ENCODE data around the gene PFDN4. TPM values are rescaled to one million over a fixed set of nuclear protein-coding genes. Genes with fewer than 3 reads are reported as not detected.

PFDN4 gene
- total and polyA plus RNA-seq, 7 experiments from 2014 or later, result 14.6 to 46.5 (median 19.7) TPM

- Histone ChIP-seq H3K27ac (ENCODE audit: low read depth, low read length) (no peak overlapping the region), H3K36me3 (ENCODE audit: control insufficient read depth in 2 of 3, insufficient read depth in 3 of 3, low read length in 3 of 3) (no peaks in the 10 kb centered on the region), H3K27me3 (ENCODE audit: control insufficient read depth in 2 of 2, insufficient read depth in 2 of 2, low read length in 2 of 2) (peaks cover 0 to 3% of the 10 kb centered on the region in 2 donors), H3K9me3 (ENCODE audit: control insufficient read depth in 2 of 3, low read length in 3 of 3) (no peaks in the 10 kb centered on the region), H3K4me1 (ENCODE audit: control insufficient read depth in 2 of 2, insufficient read depth in 2 of 2, low read length in 2 of 2) (no peaks in the 10 kb centered on the region), H3K4me3 (ENCODE audit: low read length) (no peak overlapping the region)
- no peak for ATAC-seq
- peak overlapping the region in 1 of 9 donors; percentile 27 for H3K27ac Mint-ChIP-seq
- ChIA-PET CTCF (no interaction called here), POLR2A (no interaction called here)
- no peak for DNase-seq
- peaks cover 51 to 85% (median 64%) of the 10 kb centered on the region in 5 donors for H3K27me3 Mint-ChIP-seq
- intact Hi-C loops (cut with micrococcal nuclease), result no loop called here
- peaks cover 0 to 12% (median 10%) of the 10 kb centered on the region in 7 donors for H3K4me1 Mint-ChIP-seq
- no peaks in the 10 kb centered on the region for H3K36me3 Mint-ChIP-seq
- peaks cover 0 to 6% (median 0%) of the 10 kb centered on the region in 11 donors for H3K9me3 Mint-ChIP-seq
- no peak overlapping the region for H3K4me3 Mint-ChIP-seq
Observed at GRCh38 chr20:54167909-54168872, 39.7 kb upstream of the PFDN4 start.

- H3K27me3 ChIP-seq (ENCODE audit: control insufficient read depth in 2 of 2, insufficient read depth in 2 of 2, low read length in 2 of 2), result peaks cover 0 to 3% of the 10 kb centered on the region in 2 donors
- Mint-ChIP-seq H3K27me3 (peaks cover 57 to 87% (median 69%) of the 10 kb centered on the region in 5 donors), H3K4me1 (peaks cover 5 to 18% (median 16%) of the 10 kb centered on the region in 7 donors), H3K36me3 (peaks cover 0 to 3% (median 0%) of the 10 kb centered on the region in 5 donors), H3K27ac (no peak overlapping the region), H3K9me3 (peaks cover 0 to 6% (median 0%) of the 10 kb centered on the region in 11 donors), H3K4me3 (no peak overlapping the region)
- no peaks in the 10 kb centered on the region for H3K4me1 ChIP-seq (ENCODE audit: control insufficient read depth in 2 of 2, insufficient read depth in 2 of 2, low read length in 2 of 2)
- CTCF ChIA-PET, result interaction anchor here (0.6 to 1.0 kb wide), 2 partner anchors 9 to 1645 kb away, joined by 3 to 4 read pairs; no protein-coding TSS in a partner anchor
- no peaks in the 10 kb centered on the region for H3K36me3 ChIP-seq (ENCODE audit: control insufficient read depth in 2 of 3, insufficient read depth in 3 of 3, low read length in 3 of 3)
- H3K9me3 ChIP-seq (ENCODE audit: control insufficient read depth in 2 of 3, low read length in 3 of 3), result no peaks in the 10 kb centered on the region
- no peak overlapping the region for H3K4me3 ChIP-seq (ENCODE audit: low read length)
- intact Hi-C loops (cut with micrococcal nuclease), result no loop called here
- ATAC-seq (no peak), DNase-seq (no peak)
- POLR2A ChIA-PET, result no interaction called here
- H3K27ac ChIP-seq (ENCODE audit: low read depth, low read length), result no peak overlapping the region
Observed at GRCh38 chr20:54168961-54169862, 38.7 kb upstream of the PFDN4 start.

- DNase-seq (no peak), ATAC-seq (no peak)
- no peak overlapping the region for H3K4me3 Mint-ChIP-seq
- Histone ChIP-seq H3K4me1 (ENCODE audit: control insufficient read depth in 2 of 2, insufficient read depth in 2 of 2, low read length in 2 of 2) (peaks cover 0 to 5% of the 10 kb centered on the region in 2 donors), H3K27me3 (ENCODE audit: control insufficient read depth in 2 of 2, insufficient read depth in 2 of 2, low read length in 2 of 2) (peaks cover 0 to 6% of the 10 kb centered on the region in 2 donors), H3K27ac (ENCODE audit: low read depth, low read length) (no peak overlapping the region), H3K4me3 (ENCODE audit: low read length) (no peak overlapping the region), H3K9me3 (ENCODE audit: control insufficient read depth in 2 of 3, low read length in 3 of 3) (no peaks in the 10 kb centered on the region), H3K36me3 (ENCODE audit: control insufficient read depth in 2 of 3, insufficient read depth in 3 of 3, low read length in 3 of 3) (no peaks in the 10 kb centered on the region)
- ChIA-PET POLR2A (no interaction called here), CTCF (interaction anchor here (0.6 to 1.0 kb wide), 2 partner anchors 10 to 1646 kb away, joined by 3 to 4 read pairs; no protein-coding TSS in a partner anchor)
- peaks cover 11 to 27% (median 24%) of the 10 kb centered on the region in 7 donors for H3K4me1 Mint-ChIP-seq
- intact Hi-C loops (cut with micrococcal nuclease), result no loop called here
- H3K27me3 Mint-ChIP-seq, result peaks cover 64 to 87% (median 75%) of the 10 kb centered on the region in 5 donors
- H3K27ac Mint-ChIP-seq, result no peak overlapping the region
- peaks cover 0 to 6% (median 0%) of the 10 kb centered on the region in 11 donors for H3K9me3 Mint-ChIP-seq
- H3K36me3 Mint-ChIP-seq, result peaks cover 0 to 3% (median 0%) of the 10 kb centered on the region in 5 donors
Observed at GRCh38 chr20:54170026-54170471, 37.8 kb upstream of the PFDN4 start.

GRCh38 chr20:54170963-54171362, 36.9 kb upstream of the PFDN4 start:
- Histone ChIP-seq H3K4me1 (ENCODE audit: control insufficient read depth in 2 of 2, insufficient read depth in 2 of 2, low read length in 2 of 2) (peaks cover 0 to 5% of the 10 kb centered on the region in 2 donors), H3K36me3 (ENCODE audit: control insufficient read depth in 2 of 3, insufficient read depth in 3 of 3, low read length in 3 of 3) (no peaks in the 10 kb centered on the region), H3K27me3 (ENCODE audit: control insufficient read depth in 2 of 2, insufficient read depth in 2 of 2, low read length in 2 of 2) (peaks cover 0 to 6% of the 10 kb centered on the region in 2 donors), H3K4me3 (ENCODE audit: low read length) (no peak overlapping the region), H3K27ac (ENCODE audit: low read depth, low read length) (no peak overlapping the region), H3K9me3 (ENCODE audit: control insufficient read depth in 2 of 3, low read length in 3 of 3) (no peaks in the 10 kb centered on the region)
- intact Hi-C loops (cut with micrococcal nuclease), result no loop called here
- Mint-ChIP-seq H3K36me3 (peaks cover 0 to 3% (median 0%) of the 10 kb centered on the region in 5 donors), H3K4me3 (no peak overlapping the region), H3K27ac (no peak overlapping the region), H3K27me3 (peaks cover 68 to 90% (median 79%) of the 10 kb centered on the region in 5 donors), H3K4me1 (peaks cover 11 to 27% (median 24%) of the 10 kb centered on the region in 7 donors), H3K9me3 (peaks cover 0 to 6% (median 0%) of the 10 kb centered on the region in 11 donors)
- ATAC-seq (no peak), DNase-seq (no peak)
- CTCF ChIA-PET, result no interaction called here
- POLR2A ChIA-PET, result no interaction called here

GRCh38 chr20:54172532-54172855, 35.4 kb upstream of the PFDN4 start:
- POLR2A ChIA-PET, result no interaction called here
- no peak for ATAC-seq
- CTCF ChIA-PET, result no interaction called here
- Histone ChIP-seq H3K27me3 (ENCODE audit: control insufficient read depth in 2 of 2, insufficient read depth in 2 of 2, low read length in 2 of 2) (peaks cover 0 to 6% of the 10 kb centered on the region in 2 donors), H3K9me3 (ENCODE audit: control insufficient read depth in 2 of 3, low read length in 3 of 3) (no peaks in the 10 kb centered on the region), H3K4me3 (ENCODE audit: low read length) (no peak overlapping the region), H3K27ac (ENCODE audit: low read depth, low read length) (no peak overlapping the region), H3K36me3 (ENCODE audit: control insufficient read depth in 2 of 3, insufficient read depth in 3 of 3, low read length in 3 of 3) (no peaks in the 10 kb centered on the region), H3K4me1 (ENCODE audit: control insufficient read depth in 2 of 2, insufficient read depth in 2 of 2, low read length in 2 of 2) (peaks cover 0 to 5% of the 10 kb centered on the region in 2 donors)
- Mint-ChIP-seq H3K4me1 (peaks cover 11 to 27% (median 24%) of the 10 kb centered on the region in 7 donors), H3K9me3 (peaks cover 0 to 6% (median 0%) of the 10 kb centered on the region in 11 donors), H3K4me3 (peak overlapping the region in 7 of 10 donors; percentile 32 to 83 (median 47)), H3K36me3 (peaks cover 0 to 3% (median 0%) of the 10 kb centered on the region in 5 donors), H3K27me3 (peaks cover 74 to 84% (median 78%) of the 10 kb centered on the region in 5 donors), H3K27ac (no peak overlapping the region)
- DNase-seq, result no peak
- intact Hi-C loops (cut with micrococcal nuclease), result no loop called here
